HCT116 (cell line): Measurements from ENCODE around the gene ATRAID.

Experiments
- REST ChIP-seq: IDR thresholded peaks from 2 replicates; pipeline ENCODE4 v1.6.1; 2012; ENCODE audit warnings: low read depth
- SIN3A ChIP-seq: IDR thresholded peaks from 2 replicates; pipeline ENCODE4 v1.6.1; 2012; ENCODE audit warnings: low read depth

GRCh38 chr2:27219091-27219490, 7.2 kb downstream of the ATRAID start:
- TF ChIP-seq SIN3A, result no peak
- TF ChIP-seq REST, result no peak
